ENCODE results near the gene TMEM88.

Gene TMEM88

GRCh38 chr17:7844292-7845154 is 10.3 kb upstream of the TMEM88 start:
- peak; percentile 86 for DNase-seq

- DNase-seq: no peak
Measured at GRCh38 chr17:7845359-7846062, 9.4 kb upstream of the TMEM88 start.

- DNase-seq: no peak
Measured at GRCh38 chr17:7846063-7846735, 8.7 kb upstream of the TMEM88 start.

GRCh38 chr17:7846765-7847661 is 7.9 kb upstream of the TMEM88 start:
- no peak for DNase-seq

GRCh38 chr17:7848131-7848579 is 6.7 kb upstream of the TMEM88 start:
- no peak for DNase-seq

- no peak for DNase-seq
Measured at GRCh38 chr17:7848739-7849129, 6.1 kb upstream of the TMEM88 start.

GRCh38 chr17:7849130-7849750 is 5.6 kb upstream of the TMEM88 start:
- DNase-seq: no peak

GRCh38 chr17:7849751-7850504 is 4.9 kb upstream of the TMEM88 start:
- no peak for DNase-seq

GRCh38 chr17:7850701-7851437 is 4.0 kb upstream of the TMEM88 start:
- no peak for DNase-seq

- peak; percentile 94 for DNase-seq
Measured at GRCh38 chr17:7851438-7852261, 3.2 kb upstream of the TMEM88 start.

GRCh38 chr17:7852262-7852670 is 2.6 kb upstream of the TMEM88 start:
- DNase-seq: no peak

GRCh38 chr17:7852919-7853690 is 1.8 kb upstream of the TMEM88 start:
- DNase-seq: no peak

- DNase-seq: no peak
Measured at GRCh38 chr17:7853691-7854038, 1.2 kb upstream of the TMEM88 start.

GRCh38 chr17:7854078-7854777 is 638 bp upstream of the TMEM88 start:
- no peak for DNase-seq

- no peak for DNase-seq
Measured at GRCh38 chr17:7855660-7856010, 769 bp downstream of the TMEM88 start.

GRCh38 chr17:7856011-7856810 is 1.3 kb downstream of the TMEM88 start:
- DNase-seq: peak; percentile 8
